CD4-positive, alpha-beta T cell treated with Interleukin-1 beta for 1 hour (primary cell): ENCODE measurements around the gene JPH4.

Source experiments
- DNase-seq, 2 donors: peaks; one replicate each; pipeline ENCODE4 v3.0.0-alpha.2; 2020 to 2022

JPH4 gene

DNA sequence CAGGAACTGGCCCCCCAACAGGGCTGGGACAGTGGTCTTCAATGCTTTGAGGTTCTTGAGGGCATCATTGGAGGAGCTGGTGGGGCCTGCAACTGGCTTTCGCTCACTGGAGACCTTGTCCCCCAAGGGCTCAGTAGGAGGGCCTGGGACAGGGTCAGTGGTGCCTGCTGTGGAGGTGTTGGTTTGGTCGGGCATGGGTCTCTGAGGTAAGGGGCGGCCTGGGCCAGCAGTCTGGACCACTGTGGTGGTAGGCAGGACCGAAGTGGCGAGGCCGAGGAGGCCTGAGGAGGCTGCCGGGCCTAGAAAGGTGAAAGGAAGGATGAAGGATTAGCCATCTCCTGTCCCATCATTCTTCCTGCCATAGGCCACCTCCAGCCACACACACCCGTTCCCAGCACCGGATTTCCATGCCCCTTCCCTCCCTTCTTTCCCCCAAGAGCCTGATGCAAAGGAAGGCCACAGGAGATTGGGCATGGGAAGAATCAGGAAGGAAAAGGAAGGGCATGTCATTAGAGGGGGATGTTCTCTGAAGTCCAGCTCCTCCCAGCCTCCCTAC is 55.9 kb downstream of the JPH4 start:
- DNase-seq = no peak

DNA sequence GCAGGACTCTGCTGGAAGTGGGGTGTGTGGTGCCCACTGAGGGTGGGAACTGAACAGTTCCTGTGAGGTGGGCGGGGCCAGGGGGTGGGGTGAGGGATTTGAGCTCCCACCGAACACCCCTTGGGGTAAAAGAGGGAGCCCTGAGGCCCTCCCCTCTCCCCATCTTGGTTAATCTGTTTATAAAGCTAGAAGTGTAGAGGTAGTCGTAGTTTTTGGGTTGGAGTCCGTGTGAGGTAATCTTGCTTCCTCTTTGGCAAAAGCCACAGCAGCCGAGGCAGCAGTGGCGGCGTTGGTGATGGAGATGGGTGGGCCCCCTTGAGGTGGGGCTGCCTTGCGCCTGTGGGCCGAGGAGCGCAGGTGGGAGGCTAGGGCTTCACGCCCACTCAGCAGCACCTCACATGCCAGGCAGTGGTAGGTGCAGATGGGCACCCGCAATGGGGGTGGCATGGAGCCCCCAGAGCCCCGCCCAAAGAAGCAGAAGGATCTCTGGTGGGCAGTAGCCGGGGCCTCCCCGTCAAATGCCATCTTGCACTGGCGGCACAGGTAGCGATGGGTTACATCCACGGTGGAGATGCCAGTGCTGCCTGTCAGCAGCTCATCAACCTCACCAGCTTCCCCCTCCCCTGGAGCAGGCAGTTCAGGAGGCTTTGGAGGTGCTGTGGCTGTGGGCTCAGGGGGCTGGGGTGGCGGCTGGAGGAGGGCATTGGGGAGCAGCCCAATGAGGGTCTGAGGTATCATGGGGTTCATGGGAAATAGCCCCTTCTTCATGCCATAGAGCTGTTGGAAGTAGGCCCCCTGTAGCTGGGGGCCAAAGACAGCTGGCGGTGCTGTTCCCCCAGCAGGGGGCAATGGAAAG is 56.6 kb downstream of the JPH4 start:
- DNase-seq = no peak

DNA sequence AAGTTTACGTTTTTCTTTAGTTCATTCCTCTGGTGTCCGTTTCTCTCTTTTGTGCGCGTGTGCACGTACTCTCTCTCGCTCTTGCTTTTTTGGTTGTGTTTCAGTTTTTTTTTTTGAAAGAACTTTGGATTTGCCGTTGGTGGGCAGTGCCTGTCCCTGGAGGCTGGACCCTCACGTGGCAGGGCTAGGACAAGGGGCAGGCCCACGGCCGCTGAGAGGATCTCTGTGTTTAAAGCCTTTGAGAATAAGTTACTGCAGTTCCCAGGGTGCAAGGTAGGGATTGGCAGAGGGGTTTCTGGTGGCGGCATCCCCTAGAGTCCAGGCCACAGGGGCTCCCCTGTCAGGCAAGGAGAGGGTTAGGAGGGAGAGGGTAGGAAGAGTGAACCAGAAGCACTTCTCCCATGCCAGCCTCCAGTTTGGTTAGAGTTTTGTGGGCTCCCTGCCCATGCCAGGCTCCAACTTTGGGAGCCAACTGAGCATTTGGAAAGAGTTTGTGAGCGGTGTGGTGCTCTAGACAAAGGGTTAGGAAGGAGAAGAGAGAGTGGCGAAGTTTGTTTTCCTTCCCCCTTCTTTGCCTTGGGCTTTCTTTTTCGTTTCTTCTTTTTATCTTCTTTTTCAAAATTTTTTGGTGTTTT is 57.6 kb downstream of the JPH4 start:
- no peak for DNase-seq

DNA sequence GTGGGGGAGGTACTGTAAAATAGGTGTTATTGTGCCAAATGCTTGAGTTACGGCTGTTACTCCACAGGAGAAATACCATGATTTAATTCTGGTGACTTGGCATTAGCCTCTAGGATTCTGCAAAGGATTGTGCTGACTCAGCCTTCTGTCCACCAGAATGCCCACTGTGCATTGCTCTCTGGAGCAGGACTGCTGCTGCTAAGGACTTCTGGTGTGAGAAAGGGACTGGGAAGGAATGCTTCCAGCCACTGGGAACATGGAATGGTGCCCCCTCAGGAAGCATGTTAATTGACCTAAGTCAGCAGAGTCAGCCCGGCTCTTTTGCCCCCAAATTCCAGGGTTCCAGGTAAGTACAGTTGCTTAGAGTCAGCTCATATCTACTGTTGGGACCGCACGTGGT is 59.9 kb downstream of the JPH4 start:
- no peak for DNase-seq
